Prostate gland (tissue), 2 donors: ENCODE data around the gene DHX38. TPM values are rescaled to one million over a fixed set of nuclear protein-coding genes. Genes with fewer than 3 reads are reported as not detected.

ENCODE experiments used
- DNase-seq: peaks from one replicate; pipeline ENCODE4 v3.0.0-alpha.2; 2019; ENCODE audit warnings: low spot score
- H3K27ac ChIP-seq, 2 donors: fragments of 200-600 bp; sonication (generic); 2 replicates each; pipeline ENCODE4 v1.5.1; 2017 to 2019
- H3K27me3 ChIP-seq: fragments of 200-600 bp; sonication (generic); replicated peaks from 2 replicates; pipeline ENCODE4 v1.5.1; 2019; ENCODE audit not compliant: insufficient read depth
- H3K36me3 ChIP-seq, 2 donors: fragments of 200-600 bp; sonication (generic); 1 replicate in 1 of 2; 2 replicates in 1 of 2; pipeline versions ENCODE4 v1.5.1 to v1.8.1; 2017 to 2019
- H3K4me1 ChIP-seq: fragments of 200-600 bp; sonication (generic); replicated peaks from 2 replicates; pipeline ENCODE4 v1.5.1; 2019
- H3K4me3 ChIP-seq, 2 donors: fragments of 200-600 bp; sonication (generic); 2 replicates each; pipeline ENCODE4 v1.5.1; 2017 to 2019
- H3K9me3 ChIP-seq: fragments of 200-600 bp; sonication (generic); 2 replicates; pipeline ENCODE4 v1.5.1; 2017
- POLR2A ChIP-seq: fragments of 450-650 bp; IDR thresholded peaks from one replicate; pipeline ENCODE4 v1.6.1; 2016; ENCODE audit warnings: antibody characterized with exemption, mild to moderate bottlenecking
- POLR2AphosphoS5 ChIP-seq: sonication (generic); formaldehyde crosslinking; IDR thresholded peaks from one replicate; pipeline ENCODE4 v1.6.1; 2017; ENCODE audit warnings: antibody characterized with exemption
- WGBS: methylation state at CpG from one replicate; pipeline ENCODE4 v1.1.5; 2018; 5-methylcytosine and 5-hydroxymethylcytosine counted together
- intact Hi-C: fragments of 100-400 bp; cut with DNase I; formaldehyde crosslinking; loops from one replicate; pipeline ENCODE4 v1.14.2; 2022
- total RNA-seq, 2 donors: library from RNA; depleted of rRNA; stranded (reverse); fragments of >200 nt; gene quantifications; one replicate each; pipeline ENCODE4 v1.1.0, GENCODE V29; 2016
- TF ChIP-seq, protein P1 (sequence below), 4 experiments: fragments of 200-600 bp in 2 of 4; fragments of 450-650 bp in 2 of 4; sonication (generic) in 2 of 4; IDR thresholded peaks; 1 replicate in 3 of 4; 2 replicates in 1 of 4; pipeline ENCODE4 v1.5.1; 2016 to 2019; ENCODE audit warnings: antibody characterized with exemption in 4 of 4, mild to moderate bottlenecking in 2 of 4, moderate library complexity in 2 of 4

The DHX38 gene
- total RNA-seq, 2 donors from 2014 or later = 61.9 to 63.9 TPM

DNA sequence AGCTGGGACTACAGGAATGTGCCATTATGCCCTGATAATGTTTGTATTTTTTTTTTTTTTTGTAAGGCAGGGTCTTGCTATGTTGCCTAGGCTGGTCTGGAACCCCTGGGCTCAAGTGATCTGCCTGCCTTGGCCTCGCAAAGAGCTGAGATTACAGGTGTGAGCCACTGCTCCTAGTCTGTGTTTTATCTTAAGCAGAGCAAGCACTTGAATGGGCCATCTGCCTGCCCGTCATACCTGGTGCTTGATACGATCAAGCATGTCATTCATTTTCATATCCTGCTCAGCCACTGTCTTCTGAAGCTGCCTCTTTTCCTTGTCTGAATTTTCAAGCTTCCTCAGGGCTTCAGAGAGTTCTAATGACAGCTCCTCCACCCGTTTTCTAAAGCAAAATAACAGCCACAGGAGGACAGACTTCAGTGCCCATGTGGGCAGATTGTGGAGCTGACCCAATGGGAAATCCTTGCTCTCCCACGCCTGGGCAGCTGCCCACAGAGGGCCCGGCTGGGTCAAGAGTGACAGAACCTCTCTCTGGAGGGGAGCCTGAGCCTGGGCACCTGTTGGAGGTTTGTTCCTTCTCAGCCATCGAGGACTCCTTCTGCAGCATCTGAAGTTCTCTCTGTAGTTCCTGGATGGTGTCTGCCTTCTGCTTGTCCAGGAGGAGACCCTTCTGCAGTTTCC, 36.5 kb downstream of the DHX38 start:
- TF ChIP-seq POLR2AphosphoS5 = no peak
- TF ChIP-seq, protein P1, sequence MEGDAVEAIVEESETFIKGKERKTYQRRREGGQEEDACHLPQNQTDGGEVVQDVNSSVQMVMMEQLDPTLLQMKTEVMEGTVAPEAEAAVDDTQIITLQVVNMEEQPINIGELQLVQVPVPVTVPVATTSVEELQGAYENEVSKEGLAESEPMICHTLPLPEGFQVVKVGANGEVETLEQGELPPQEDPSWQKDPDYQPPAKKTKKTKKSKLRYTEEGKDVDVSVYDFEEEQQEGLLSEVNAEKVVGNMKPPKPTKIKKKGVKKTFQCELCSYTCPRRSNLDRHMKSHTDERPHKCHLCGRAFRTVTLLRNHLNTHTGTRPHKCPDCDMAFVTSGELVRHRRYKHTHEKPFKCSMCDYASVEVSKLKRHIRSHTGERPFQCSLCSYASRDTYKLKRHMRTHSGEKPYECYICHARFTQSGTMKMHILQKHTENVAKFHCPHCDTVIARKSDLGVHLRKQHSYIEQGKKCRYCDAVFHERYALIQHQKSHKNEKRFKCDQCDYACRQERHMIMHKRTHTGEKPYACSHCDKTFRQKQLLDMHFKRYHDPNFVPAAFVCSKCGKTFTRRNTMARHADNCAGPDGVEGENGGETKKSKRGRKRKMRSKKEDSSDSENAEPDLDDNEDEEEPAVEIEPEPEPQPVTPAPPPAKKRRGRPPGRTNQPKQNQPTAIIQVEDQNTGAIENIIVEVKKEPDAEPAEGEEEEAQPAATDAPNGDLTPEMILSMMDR (IDR thresholded peaks at IDR 0.05) = no peak
- TF ChIP-seq POLR2A = no peak
- no peak overlapping the region for H3K4me3 ChIP-seq
- intact Hi-C loops = loop anchor here (10.0 kb wide), 1 partner anchor 335 kb away; no protein-coding TSS in a partner anchor
- H3K36me3 ChIP-seq = no peaks in the 10 kb centered on the region
- no peak for DNase-seq
- H3K4me1 ChIP-seq = no peaks in the 10 kb centered on the region
- H3K27ac ChIP-seq = no peak overlapping the region
- 82% methylated on average over 7 of the region's 7 CpGs for WGBS
- H3K27me3 ChIP-seq = no peaks in the 10 kb centered on the region
- no peaks in the 10 kb centered on the region for H3K9me3 ChIP-seq

DNA sequence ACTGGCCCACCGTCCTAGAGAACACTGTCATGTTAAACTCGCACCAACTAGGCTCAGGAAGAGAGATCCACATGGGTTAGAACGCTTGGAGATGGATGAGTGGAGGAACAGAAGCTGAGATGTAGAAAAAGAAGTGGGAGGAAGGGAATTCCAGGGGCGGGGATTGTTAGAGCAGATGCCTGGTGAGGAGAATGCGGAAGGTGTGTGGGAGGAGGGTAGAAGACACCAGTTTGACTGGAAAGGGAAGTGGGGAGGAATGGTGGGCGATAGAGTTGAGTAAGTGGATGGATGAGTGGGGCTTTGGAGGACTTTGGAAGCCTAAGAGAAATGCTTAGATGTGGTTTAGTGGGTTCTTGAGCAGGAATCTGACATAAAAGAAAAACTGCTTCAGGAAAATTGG, 37.4 kb downstream of the DHX38 start:
- WGBS = 79% methylated on average over 6 of the region's 6 CpGs
- Histone ChIP-seq H3K4me3 (no peak overlapping the region), H3K27me3 (no peaks in the 10 kb centered on the region), H3K9me3 (no peaks in the 10 kb centered on the region), H3K27ac (no peak overlapping the region), H3K36me3 (no peaks in the 10 kb centered on the region), H3K4me1 (no peaks in the 10 kb centered on the region)
- TF ChIP-seq, protein P1 (IDR thresholded peaks at IDR 0.05) = no peak
- TF ChIP-seq POLR2A = no peak
- intact Hi-C loops = no loop called here
- no peak for DNase-seq

DNA sequence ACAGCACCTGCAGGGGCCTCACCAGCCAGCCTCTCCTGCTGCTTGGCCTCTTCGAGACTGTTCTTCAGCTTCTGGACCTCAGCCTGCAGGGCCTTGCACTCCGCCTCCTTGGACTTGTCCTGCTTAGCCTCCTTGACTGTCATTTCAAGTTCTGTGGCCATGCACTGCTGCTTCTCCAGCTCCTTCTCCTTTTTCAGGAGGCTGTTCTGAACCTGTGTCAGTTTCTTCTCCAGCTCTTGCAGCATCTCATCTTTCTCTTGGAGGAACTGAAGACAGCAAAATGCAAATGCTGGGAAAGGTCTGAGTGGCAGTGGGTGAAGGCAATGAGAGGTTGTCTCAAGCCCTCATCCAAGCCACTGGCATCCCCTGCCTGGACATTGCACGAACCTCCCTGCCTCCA, 39.1 kb downstream of the DHX38 start:
- DNase-seq = no peak
- H3K27me3 ChIP-seq = no peaks in the 10 kb centered on the region
- no peak overlapping the region for H3K27ac ChIP-seq
- 89% methylated on average over 3 of the region's 3 CpGs for WGBS
- H3K9me3 ChIP-seq = no peaks in the 10 kb centered on the region
- H3K36me3 ChIP-seq = no peaks in the 10 kb centered on the region
- intact Hi-C loops = no loop called here
- no peak overlapping the region for H3K4me3 ChIP-seq
- TF ChIP-seq POLR2A = no peak
- TF ChIP-seq, protein P1 (IDR thresholded peaks at IDR 0.05) = no peak
- TF ChIP-seq POLR2AphosphoS5 = no peak
- H3K4me1 ChIP-seq = no peaks in the 10 kb centered on the region

DNA sequence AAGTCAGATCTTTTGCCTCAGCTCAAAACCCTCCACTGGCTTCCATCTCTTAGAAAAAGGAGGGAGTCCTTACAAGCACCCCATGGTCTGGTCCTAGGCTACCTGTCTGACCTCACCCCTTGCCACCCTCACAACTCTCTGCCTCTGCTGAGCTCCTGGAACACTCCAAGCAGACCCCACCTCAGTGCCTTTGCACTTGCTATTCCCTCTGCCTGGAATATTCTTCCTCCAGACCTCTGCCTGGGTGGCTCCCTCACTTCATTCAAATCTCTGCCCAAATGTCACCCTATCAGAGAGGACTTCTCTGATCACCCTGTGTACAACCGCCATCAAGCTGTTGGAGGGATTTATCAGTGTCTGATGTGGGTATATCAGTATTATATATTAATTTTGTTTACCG, 40.9 kb downstream of the DHX38 start:
- TF ChIP-seq POLR2A (no peak), POLR2AphosphoS5 (no peak)
- TF ChIP-seq, protein P1 (IDR thresholded peaks at IDR 0.05) = no peak
- Histone ChIP-seq H3K36me3 (no peaks in the 10 kb centered on the region), H3K4me1 (no peaks in the 10 kb centered on the region), H3K9me3 (no peaks in the 10 kb centered on the region), H3K27me3 (no peaks in the 10 kb centered on the region), H3K4me3 (no peak overlapping the region), H3K27ac (no peak overlapping the region)
- intact Hi-C loops = no loop called here
- no peak for DNase-seq
- WGBS = 91% methylated on average over 2 of the region's 2 CpGs

DNA sequence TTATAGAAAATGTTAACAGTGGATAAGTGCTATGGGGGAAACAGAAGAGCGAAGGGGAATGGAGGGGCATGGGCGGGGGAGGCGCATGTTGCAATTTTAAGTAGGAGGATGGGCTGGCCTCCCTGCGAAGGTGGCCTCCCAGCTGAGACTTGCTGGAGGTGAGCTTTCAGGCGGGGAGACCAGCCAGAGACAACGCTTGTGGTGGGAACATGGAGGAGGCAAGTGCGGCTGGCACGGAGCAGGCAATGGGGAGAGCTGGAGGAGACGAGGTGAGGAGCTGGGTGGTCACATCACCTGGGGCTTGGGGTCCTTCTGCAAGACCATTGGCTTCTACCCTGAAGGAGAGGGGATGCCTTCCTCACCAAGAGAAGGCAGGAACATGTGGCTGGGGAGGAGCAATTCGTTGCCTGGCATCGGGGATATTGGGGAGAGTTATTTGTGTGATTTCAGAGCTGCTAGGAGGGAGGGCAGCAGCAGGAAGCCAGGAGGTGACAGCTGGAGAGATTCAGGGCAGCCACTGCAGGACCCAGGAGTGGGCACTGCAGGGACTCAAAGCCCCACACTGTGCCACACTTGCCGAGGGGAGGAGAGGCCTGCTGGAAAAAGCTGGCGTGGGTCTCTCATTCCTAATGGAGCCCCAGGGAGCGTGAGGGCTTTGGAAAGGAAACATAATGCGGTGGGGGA, 43.9 kb downstream of the DHX38 start:
- TF ChIP-seq, protein P1 (IDR thresholded peaks at IDR 0.05) = no peak
- TF ChIP-seq POLR2A (no peak), POLR2AphosphoS5 (no peak)
- intact Hi-C loops = no loop called here
- WGBS = 83% methylated on average over 15 of the region's 15 CpGs

More for the DNA sequence above, 43.9 kb downstream of the DHX38 start:
- Histone ChIP-seq H3K27ac (no peak overlapping the region), H3K4me3 (no peak overlapping the region), H3K27me3 (no peaks in the 10 kb centered on the region), H3K9me3 (no peaks in the 10 kb centered on the region), H3K4me1 (no peaks in the 10 kb centered on the region), H3K36me3 (no peaks in the 10 kb centered on the region)
- DNase-seq = no peak
